ENCODE results near the gene TSHR.

GRCh38 chr14:80954687-80955299 is 628 bp upstream of the TSHR start:
- TF ChIP-seq POLR2A (IDR thresholded peaks at IDR 0.05; ENCODE audit: low read length) (no peak), GATA1 (IDR thresholded peaks at IDR 0.05; ENCODE audit: low read depth, low read length) (no peak)
